CD8-positive, alpha-beta memory T cell (primary cell): Measurements from ENCODE around the gene CEP97. TPM values are rescaled to one million over a fixed set of nuclear protein-coding genes. Genes with fewer than 3 reads are reported as not detected.
"Not testable (repeated sequence)": the region's sequence is repeated elsewhere in the genome, so short reads cannot be mapped to it uniquely, and the experiment has no call there.

Source experiments
- CTCF ChIA-PET: fragments of 350-600 bp; sonication (Branson Sonifier 250); formaldehyde crosslinking; loops from one replicate; lab custom pipeline; 2021; ENCODE audit warnings: antibody characterized with exemption; lab: Charles Lee
- POLR2A ChIA-PET: fragments of 350-600 bp; sonication (Branson Sonifier 250); formaldehyde crosslinking; loops from one replicate; lab custom pipeline; 2021; ENCODE audit warnings: antibody characterized with exemption; lab: Charles Lee
- DNase-seq, 5 donors: peaks; one replicate each; pipeline versions ENCODE4 v3.0.0 to v3.0.0-alpha.2; 2020 to 2022; ENCODE audit warnings: mixed read lengths in 1 of 5
- H3K27ac ChIP-seq: one replicate; pipeline ENCODE4 v1.7.0; 2013; ENCODE audit warnings: low read depth, mild to moderate bottlenecking, low read length, moderate library complexity
- H3K27me3 ChIP-seq: 2 replicates; pipeline ENCODE4 v1.7.0; 2013; ENCODE audit warnings: low read length, mild to moderate bottlenecking; ENCODE audit not compliant: insufficient read depth, poor library complexity, severe bottlenecking
- H3K36me3 ChIP-seq: 2 replicates; pipeline ENCODE4 v1.7.0; 2013; ENCODE audit warnings: mild to moderate bottlenecking, low read length, moderate library complexity; ENCODE audit not compliant: insufficient read depth
- H3K4me1 ChIP-seq: 2 replicates; pipeline ENCODE4 v1.7.0; 2013; ENCODE audit warnings: mild to moderate bottlenecking, low read length, moderate library complexity; ENCODE audit not compliant: insufficient read depth
- H3K4me3 ChIP-seq: 2 replicates; pipeline ENCODE4 v1.7.0; 2013; ENCODE audit warnings: mild to moderate bottlenecking, low read length
- H3K9me3 ChIP-seq: 2 replicates; pipeline ENCODE4 v1.7.0; 2013; ENCODE audit warnings: mild to moderate bottlenecking, low read length
- H3K27ac Mint-ChIP-seq, 8 donors: one replicate each; pipeline ENCODE4 v1.8.0; 2020 to 2021; ENCODE audit warnings: mixed read lengths in 8 of 8, mild to moderate bottlenecking in 6 of 8, inconsistent platforms in 3 of 8, moderate library complexity in 3 of 8
- H3K27me3 Mint-ChIP-seq, 2 donors: one replicate each; pipeline ENCODE4 v1.8.0; 2020 to 2021; ENCODE audit warnings: mixed read lengths in 2 of 2, mild to moderate bottlenecking in 1 of 2, moderate library complexity in 1 of 2
- H3K36me3 Mint-ChIP-seq, 3 donors: one replicate each; pipeline ENCODE4 v1.8.0; 2020 to 2021; ENCODE audit warnings: mixed read lengths in 3 of 3, inconsistent platforms in 1 of 3, mild to moderate bottlenecking in 1 of 3
- H3K4me1 Mint-ChIP-seq, 3 donors: one replicate each; pipeline ENCODE4 v1.8.0; 2020 to 2021; ENCODE audit warnings: mixed read lengths in 3 of 3, inconsistent platforms in 1 of 3, mild to moderate bottlenecking in 1 of 3
- H3K4me3 Mint-ChIP-seq, 7 donors: one replicate each; pipeline ENCODE4 v1.8.0; 2020 to 2021; ENCODE audit warnings: mixed read lengths in 7 of 7, mild to moderate bottlenecking in 6 of 7, moderate library complexity in 4 of 7, inconsistent platforms in 2 of 7
- H3K9me3 Mint-ChIP-seq, 5 donors: one replicate each; pipeline ENCODE4 v1.8.0; 2020 to 2022; ENCODE audit warnings: mixed read lengths in 5 of 5, mild to moderate bottlenecking in 3 of 5, moderate library complexity in 2 of 5, inconsistent platforms in 1 of 5
- polyA plus RNA-seq: library from polyadenylated mRNA; unstranded; fragments of 300-500 nt; fragmentation: Illumina TruSeq; gene quantifications from one replicate; pipeline ENCODE4 v1.2.3, GENCODE V29; 2021
- total RNA-seq, 2 experiments: library from RNA; stranded (reverse); gene quantifications; one replicate each; pipeline ENCODE4 v1.2.3, GENCODE V29; 2021

The CEP97 gene
- total and polyA plus RNA-seq, 3 experiments from 2014 or later, result 4.5 to 17.3 (median 16.6) TPM

- H3K4me1 Mint-ChIP-seq, result peaks cover 14 to 18% (median 17%) of the 10 kb centered on the region in 3 donors
- H3K4me3 Mint-ChIP-seq, H3K9me3 Mint-ChIP-seq, H3K27ac ChIP-seq, H3K4me3 ChIP-seq, H3K36me3 Mint-ChIP-seq, H3K36me3 ChIP-seq, H3K9me3 ChIP-seq, DNase-seq, H3K27me3 ChIP-seq, H3K27me3 Mint-ChIP-seq, H3K4me1 ChIP-seq, POLR2A ChIA-PET: not testable (repeated sequence)
- CTCF ChIA-PET, result interaction anchor here (0.7 to 0.9 kb wide), 2 partner anchors 15 to 17 kb away, joined by 3 read pairs; partner anchors contain the start of gene ZBTB11
- H3K27ac Mint-ChIP-seq, result peak overlapping the region in 4 of 8 donors; percentile 23 to 44 (median 41)
Observed at GRCh38 chr3:101691685-101692671, 32.4 kb upstream of the CEP97 start.

- H3K27me3 ChIP-seq, H3K36me3 Mint-ChIP-seq, H3K4me3 Mint-ChIP-seq, H3K9me3 ChIP-seq, H3K27ac ChIP-seq, H3K36me3 ChIP-seq, POLR2A ChIA-PET, H3K4me1 ChIP-seq, H3K4me3 ChIP-seq, H3K27me3 Mint-ChIP-seq, H3K9me3 Mint-ChIP-seq, CTCF ChIA-PET: not testable (repeated sequence)
- Mint-ChIP-seq H3K27ac (peak overlapping the region in 3 of 8 donors; percentile 19 to 49 (median 42)), H3K4me1 (peaks cover 6 to 11% (median 8%) of the 10 kb centered on the region in 3 donors)
- peak; percentile 13 to 62 (median 28) for DNase-seq
Observed at GRCh38 chr3:101693540-101693939, 30.9 kb upstream of the CEP97 start.

- H3K27ac ChIP-seq, H3K4me3 Mint-ChIP-seq, H3K4me1 ChIP-seq, POLR2A ChIA-PET, DNase-seq, H3K27me3 Mint-ChIP-seq, H3K9me3 ChIP-seq, H3K27me3 ChIP-seq, H3K4me3 ChIP-seq, H3K9me3 Mint-ChIP-seq, H3K4me1 Mint-ChIP-seq, H3K36me3 ChIP-seq, H3K36me3 Mint-ChIP-seq: not testable (repeated sequence)
- CTCF ChIA-PET, result interaction anchor here (0.8 to 1.6 kb wide), 3 partner anchors 10 to 109 kb away, joined by 3 to 4 read pairs (median 3); no protein-coding TSS in a partner anchor
- peak overlapping the region in 1 of 8 donors; percentile 18 for H3K27ac Mint-ChIP-seq
Observed at GRCh38 chr3:101694836-101695235, 29.6 kb upstream of the CEP97 start.

- peak in 3 of 5 donors; percentile 28 to 58 (median 53) for DNase-seq
- peaks cover 4% of the 10 kb centered on the region in 3 donors for H3K4me1 Mint-ChIP-seq
Observed at GRCh38 chr3:101695779-101696372, 28.5 kb upstream of the CEP97 start.

GRCh38 chr3:101701696-101702634 lies 22.4 kb upstream of the CEP97 start:
- no peaks in the 10 kb centered on the region for H3K36me3 ChIP-seq
- H3K4me3 ChIP-seq, result no peak overlapping the region
- Mint-ChIP-seq H3K27ac (peak overlapping the region in 3 of 8 donors; percentile 29 to 52 (median 43)), H3K4me3 (no peak overlapping the region), H3K36me3 (peaks cover 0 to 2% (median 0%) of the 10 kb centered on the region in 3 donors), H3K4me1 (no peaks in the 10 kb centered on the region), H3K9me3 (no peaks in the 10 kb centered on the region), H3K27me3 (peaks cover 0 to 2% of the 10 kb centered on the region in 2 donors)
- no peaks in the 10 kb centered on the region for H3K27me3 ChIP-seq
- no peak for DNase-seq
- POLR2A ChIA-PET, result no interaction called here
- H3K4me1 ChIP-seq, result no peaks in the 10 kb centered on the region
- no peaks in the 10 kb centered on the region for H3K9me3 ChIP-seq
- H3K27ac ChIP-seq, result no peak overlapping the region
- CTCF ChIA-PET, result no interaction called here

More at GRCh38 chr3:101695779-101696372, 28.5 kb upstream of the CEP97 start:
- H3K27me3 ChIP-seq, result no peaks in the 10 kb centered on the region
- no peaks in the 10 kb centered on the region for H3K4me1 ChIP-seq
- H3K27me3 Mint-ChIP-seq, result no peaks in the 10 kb centered on the region
- H3K27ac ChIP-seq, result no peak overlapping the region
- no peak overlapping the region for H3K4me3 ChIP-seq
- ChIA-PET POLR2A (no interaction called here), CTCF (interaction anchor here (0.8 to 0.9 kb wide), 2 partner anchors 83 to 109 kb away, joined by 3 read pairs; no protein-coding TSS in a partner anchor)
- H3K36me3 ChIP-seq, result no peaks in the 10 kb centered on the region
- H3K9me3 ChIP-seq, result no peaks in the 10 kb centered on the region
- no peaks in the 10 kb centered on the region for H3K9me3 Mint-ChIP-seq
- H3K4me3 Mint-ChIP-seq, result no peak overlapping the region
- peak overlapping the region in 1 of 8 donors; percentile 38 for H3K27ac Mint-ChIP-seq
- H3K36me3 Mint-ChIP-seq, result no peaks in the 10 kb centered on the region

- H3K27ac ChIP-seq, result no peak overlapping the region
- DNase-seq, result no peak
- Mint-ChIP-seq H3K4me3 (no peak overlapping the region), H3K27ac (peak overlapping the region in 1 of 8 donors; percentile 29), H3K27me3 (peaks cover 0 to 2% of the 10 kb centered on the region in 2 donors), H3K36me3 (peaks cover 0 to 2% (median 0%) of the 10 kb centered on the region in 3 donors), H3K9me3 (no peaks in the 10 kb centered on the region), H3K4me1 (no peaks in the 10 kb centered on the region)
- H3K4me1 ChIP-seq, result no peaks in the 10 kb centered on the region
- no peaks in the 10 kb centered on the region for H3K27me3 ChIP-seq
- H3K36me3 ChIP-seq, result no peaks in the 10 kb centered on the region
- no peak overlapping the region for H3K4me3 ChIP-seq
- POLR2A ChIA-PET, result no interaction called here
- no peaks in the 10 kb centered on the region for H3K9me3 ChIP-seq
- CTCF ChIA-PET, result no interaction called here
Observed at GRCh38 chr3:101702726-101703125, 21.7 kb upstream of the CEP97 start.

GRCh38 chr3:101703169-101703568 lies 21.2 kb upstream of the CEP97 start:
- no peak overlapping the region for H3K4me3 ChIP-seq
- ChIA-PET CTCF (no interaction called here), POLR2A (no interaction called here)
- Mint-ChIP-seq H3K9me3 (no peaks in the 10 kb centered on the region), H3K4me3 (no peak overlapping the region), H3K36me3 (peaks cover 0 to 2% (median 0%) of the 10 kb centered on the region in 3 donors), H3K27ac (no peak overlapping the region), H3K4me1 (no peaks in the 10 kb centered on the region), H3K27me3 (peaks cover 0 to 2% of the 10 kb centered on the region in 2 donors)
- no peaks in the 10 kb centered on the region for H3K9me3 ChIP-seq
- no peak for DNase-seq
- no peaks in the 10 kb centered on the region for H3K36me3 ChIP-seq
- H3K27ac ChIP-seq, result no peak overlapping the region
- no peaks in the 10 kb centered on the region for H3K27me3 ChIP-seq
- H3K4me1 ChIP-seq, result no peaks in the 10 kb centered on the region
